Glomerular endothelial cell (primary cell): ENCODE results near the gene ARL17A. TPM values are rescaled to one million over a fixed set of nuclear protein-coding genes. Genes with fewer than 3 reads are reported as not detected.
"Not testable (repeated sequence)": the region's sequence is repeated elsewhere in the genome, so short reads cannot be mapped to it uniquely, and the experiment has no call there.

Source experiments
- DNase-seq: peaks from one replicate; pipeline ENCODE4 v3.0.0-alpha.2; 2011; ENCODE audit warnings: low read depth, low spot score; ENCODE audit errors: extremely low read depth
- total RNA-seq: library from RNA; depleted of rRNA; stranded (reverse); fragments of >200 nt; gene quantifications from 2 replicates; pipeline ENCODE4 v1.2.3, GENCODE V29; 2015

Gene ARL17A
- total RNA-seq, 1 donor from 2014 or later: 4.2 TPM

GRCh38 chr17:46559155-46559554 lies 20.3 kb downstream of the ARL17A start:
- not testable (repeated sequence) for DNase-seq

GRCh38 chr17:46548607-46549006 lies 30.9 kb downstream of the ARL17A start:
- DNase-seq: not testable (repeated sequence)

GRCh38 chr17:46534716-46535115 lies 44.8 kb downstream of the ARL17A start:
- not testable (repeated sequence) for DNase-seq

- not testable (repeated sequence) for DNase-seq
These were observed 67.3 kb downstream of the ARL17A start, which contains the start of gene LRRC37A2 for GRCh38 chr17:46512168-46512567. Gene LRRC37A2 (plus strand): TSS chr17:46512468. CDS start chr17:46512713, 245 bp downstream.

DNA sequence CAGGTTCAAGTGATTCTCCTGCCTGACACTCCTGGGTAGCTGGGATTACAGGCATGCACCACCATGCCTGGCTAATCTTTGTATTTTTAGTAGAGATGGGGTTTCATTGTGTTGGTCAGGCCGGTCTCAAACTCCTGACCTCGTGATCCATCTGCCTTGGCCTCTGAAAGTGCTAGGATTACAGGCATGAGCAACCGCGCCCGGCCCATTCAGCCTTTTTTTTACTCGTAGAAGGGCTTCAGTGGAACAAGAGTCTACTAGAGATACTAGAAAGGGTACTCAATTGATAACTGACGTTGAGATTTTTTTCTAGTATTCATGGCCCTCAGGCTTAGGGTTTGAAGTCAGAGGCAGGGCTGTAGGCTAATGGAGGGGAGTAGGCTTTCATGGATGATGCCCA lies 73.6 kb downstream of the ARL17A start:
- not testable (repeated sequence) for DNase-seq

DNA sequence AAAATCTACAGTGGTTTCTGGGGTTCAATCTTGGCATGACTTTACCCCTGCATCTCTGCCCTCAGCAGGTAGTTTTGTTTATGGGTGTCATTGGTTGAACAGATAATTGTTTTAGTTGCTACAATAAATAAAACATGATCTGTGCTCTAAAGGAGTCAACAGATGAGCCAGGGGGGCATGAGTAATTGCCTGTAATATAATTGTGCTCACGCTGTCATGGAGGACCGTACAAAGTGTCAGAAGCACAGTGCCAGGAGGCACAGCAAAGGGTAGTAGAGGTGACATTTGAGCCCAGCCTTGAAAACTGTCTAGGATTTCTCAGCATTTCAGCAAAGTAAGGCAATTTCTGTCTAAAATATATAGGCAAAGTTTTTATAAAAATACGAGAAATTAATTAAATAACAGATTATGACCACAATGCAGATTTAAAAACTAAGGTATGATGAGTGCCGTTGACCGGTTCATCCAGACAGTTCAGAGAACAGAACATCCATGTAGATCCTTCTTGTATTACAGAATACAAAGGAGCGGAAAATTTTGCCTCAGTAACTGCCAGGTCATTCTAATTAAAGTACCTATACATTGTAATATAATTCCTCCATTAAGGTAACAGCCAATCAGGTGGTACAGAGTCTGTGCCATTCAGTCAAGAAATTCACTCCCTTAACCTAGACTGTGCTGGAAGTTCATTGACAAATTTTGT lies 79.9 kb downstream of the ARL17A start:
- DNase-seq: not testable (repeated sequence)

DNA sequence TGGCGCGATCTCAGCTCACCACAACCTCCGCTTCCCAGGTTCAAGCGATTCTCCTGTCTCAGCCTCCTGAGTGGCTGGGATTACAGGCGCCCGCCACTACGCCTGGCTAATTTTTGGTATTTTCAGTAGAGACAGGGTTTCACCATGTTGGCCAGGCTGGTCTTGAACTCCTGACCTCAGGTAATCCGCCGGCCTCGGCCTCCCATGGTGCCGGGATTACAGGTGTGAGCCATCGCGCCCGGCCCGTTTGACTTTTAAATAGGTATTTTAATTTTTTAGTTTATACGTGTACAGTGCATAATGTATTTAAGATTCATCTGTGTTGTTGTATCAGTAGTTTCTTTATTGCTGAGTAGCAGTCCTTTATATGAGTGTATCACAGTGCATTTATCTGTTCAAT lies 87.5 kb downstream of the ARL17A start:
- not testable (repeated sequence) for DNase-seq

GRCh38 chr17:46481310-46481709 lies 98.2 kb downstream of the ARL17A start:
- not testable (repeated sequence) for DNase-seq

DNA sequence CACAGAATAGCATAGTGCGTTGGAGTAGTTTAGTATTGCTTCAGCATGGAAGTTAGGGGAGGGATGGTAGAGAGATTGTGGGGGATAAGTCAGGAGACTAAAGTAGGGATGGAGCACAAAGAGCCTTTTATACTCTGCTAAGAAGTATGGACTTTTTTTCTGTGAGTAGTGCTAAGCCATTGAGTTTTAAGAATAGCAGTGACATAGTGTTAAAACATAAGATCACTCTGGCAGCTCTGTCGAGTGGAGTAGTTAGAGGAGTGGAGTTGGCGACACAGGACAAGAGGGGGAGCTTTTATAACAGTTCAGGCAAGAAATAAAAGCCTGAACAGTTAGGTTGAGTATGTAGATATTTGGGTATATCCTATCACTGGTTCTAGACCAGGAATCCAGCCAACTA lies 100.7 kb downstream of the ARL17A start:
- not testable (repeated sequence) for DNase-seq

- not testable (repeated sequence) for DNase-seq
These were observed 103.9 kb downstream of the ARL17A start for GRCh38 chr17:46475583-46475982.

DNA sequence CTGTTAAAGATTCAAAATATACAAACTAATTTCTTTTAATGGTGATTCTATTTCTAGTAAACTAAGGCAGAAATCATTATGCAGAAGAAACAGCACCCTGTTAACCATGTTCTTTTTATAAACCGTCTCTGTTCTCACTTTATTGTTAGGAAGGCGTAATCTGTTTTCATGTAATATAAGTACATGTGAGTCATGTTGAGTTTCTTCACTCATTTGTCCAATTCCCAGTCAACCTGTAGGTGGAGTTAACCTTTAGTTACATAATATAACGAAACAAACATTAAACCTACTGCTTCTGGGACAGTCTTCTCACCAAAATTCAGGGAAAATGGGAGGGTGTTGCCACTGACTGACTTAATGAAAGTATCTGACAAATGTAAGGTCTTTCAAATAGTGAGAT lies 105.0 kb downstream of the ARL17A start:
- not testable (repeated sequence) for DNase-seq

- DNase-seq: not testable (repeated sequence)
These were observed 111.9 kb downstream of the ARL17A start for GRCh38 chr17:46467618-46468017.

Other genes starting within 250 kb of the ARL17A start
- gene ARL17B, start 217.9 kb downstream of the ARL17A start, total RNA-seq: 6.0 and 17.8 TPM in 2 replicates
- gene LRRC37A2, start 67.2 kb downstream of the ARL17A start, total RNA-seq: 1.7 and 4.8 TPM in 2 replicates
- 22.0 and 27.9 TPM in 2 replicates for gene NSF, start 11.0 kb upstream of the ARL17A start, total RNA-seq
- gene WNT3, start 239.0 kb upstream of the ARL17A start, total RNA-seq: 0.29 and 0.47 TPM in 2 replicates